Smooth muscle cell (in vitro differentiated cells): ENCODE results near the gene NOX5. TPM values are rescaled to one million over a fixed set of nuclear protein-coding genes. Genes with fewer than 3 reads are reported as not detected.

ENCODE experiments used
- DNase-seq: peaks from one replicate; lab custom pipeline; 2025; ENCODE audit not compliant: unreplicated experiment; lab: John Stamatoyannopoulos, UW
- H2AFZ ChIP-seq: fragments of 200-600 bp; sonication (generic); 2 replicates; pipeline ENCODE4 v1.6.0; 2016; ENCODE audit warnings: antibody characterized with exemption, low read depth, mild to moderate bottlenecking
- H3F3A ChIP-seq: fragments of 200-600 bp; sonication (generic); 2 replicates; pipeline ENCODE4 v1.6.0; 2017; ENCODE audit warnings: antibody characterized with exemption, low read depth
- H3K27ac ChIP-seq: fragments of 200-600 bp; sonication (generic); 2 replicates; pipeline ENCODE4 v1.5.1; 2016; ENCODE audit warnings: low read depth, mild to moderate bottlenecking
- H3K27me3 ChIP-seq: fragments of 200-600 bp; sonication (generic); 2 replicates; pipeline ENCODE4 v1.6.1; 2016; ENCODE audit warnings: low read depth, mild to moderate bottlenecking
- H3K36me3 ChIP-seq: fragments of 200-600 bp; sonication (generic); 2 replicates; pipeline ENCODE4 v1.5.1; 2016; ENCODE audit warnings: low read depth
- H3K4me1 ChIP-seq: fragments of 200-600 bp; sonication (generic); 2 replicates; pipeline ENCODE4 v1.5.1; 2016; ENCODE audit warnings: low read depth
- H3K4me2 ChIP-seq: fragments of 200-600 bp; sonication (generic); 2 replicates; pipeline ENCODE4 v1.6.0; 2016; ENCODE audit warnings: mild to moderate bottlenecking
- H3K4me3 ChIP-seq: fragments of 200-600 bp; sonication (generic); 2 replicates; pipeline ENCODE4 v1.5.1; 2016; ENCODE audit warnings: mild to moderate bottlenecking
- H3K79me2 ChIP-seq: fragments of 200-600 bp; sonication (generic); 2 replicates; pipeline ENCODE4 v1.6.0; 2016; ENCODE audit warnings: low read depth, mild to moderate bottlenecking
- H3K9ac ChIP-seq: fragments of 200-600 bp; sonication (generic); 2 replicates; pipeline ENCODE4 v1.6.0; 2016; ENCODE audit warnings: low read depth
- H3K9me3 ChIP-seq: fragments of 200-600 bp; sonication (generic); replicated peaks from 2 replicates; pipeline ENCODE4 v1.5.1; 2016; ENCODE audit warnings: low read depth
- H4K20me1 ChIP-seq: fragments of 200-600 bp; sonication (generic); 2 replicates; pipeline ENCODE4 v1.6.0; 2016; ENCODE audit warnings: low read depth
- WGBS: methylation state at CpG from one replicate; pipeline ENCODE4 v1.1.7; 2016; ENCODE audit warnings: low lambda C conversion rate; 5-methylcytosine and 5-hydroxymethylcytosine counted together
- polyA plus RNA-seq: library from polyadenylated mRNA; unstranded; fragments of >200 nt; fragmentation: Nextera tagmentation; extraction: Ambion mirVana; gene quantifications from 2 replicates; pipeline ENCODE4 v1.2.1, GENCODE V29; 2016
- total RNA-seq: library from RNA; depleted of rRNA; stranded (reverse); fragments of >200 nt; gene quantifications from 2 replicates; pipeline ENCODE4 v1.2.3, GENCODE V29; 2014
- TF ChIP-seq, protein P1 (sequence below): fragments of 200-600 bp; sonication (generic); IDR thresholded peaks from 2 replicates; pipeline ENCODE4 v1.5.1; 2017; ENCODE audit warnings: borderline replicate concordance, mild to moderate bottlenecking, antibody characterized with exemption; ENCODE audit not compliant: insufficient read depth, poor library complexity, severe bottlenecking

The NOX5 gene
- total and polyA plus RNA-seq, 2 experiments from 2014 or later = 0.16 to 0.22 TPM

GRCh38 chr15:69034352-69034751 is 19.9 kb downstream of the NOX5 start:
- Histone ChIP-seq H3K4me1 (peaks cover 10% of the 10 kb centered on the region), H3F3A (no peaks in the 10 kb centered on the region), H3K9ac (no peak overlapping the region), H3K4me3 (no peak overlapping the region), H3K9me3 (no peaks in the 10 kb centered on the region), H3K27me3 (no peaks in the 10 kb centered on the region), H3K36me3 (no peaks in the 10 kb centered on the region), H4K20me1 (no peaks in the 10 kb centered on the region), H3K27ac (peak overlapping the region; percentile 81), H2AFZ (no peak overlapping the region), H3K79me2 (no peaks in the 10 kb centered on the region), H3K4me2 (peak overlapping the region; percentile 38)
- WGBS = 10% methylated on average over 4 of the region's 4 CpGs
- TF ChIP-seq, protein P1, sequence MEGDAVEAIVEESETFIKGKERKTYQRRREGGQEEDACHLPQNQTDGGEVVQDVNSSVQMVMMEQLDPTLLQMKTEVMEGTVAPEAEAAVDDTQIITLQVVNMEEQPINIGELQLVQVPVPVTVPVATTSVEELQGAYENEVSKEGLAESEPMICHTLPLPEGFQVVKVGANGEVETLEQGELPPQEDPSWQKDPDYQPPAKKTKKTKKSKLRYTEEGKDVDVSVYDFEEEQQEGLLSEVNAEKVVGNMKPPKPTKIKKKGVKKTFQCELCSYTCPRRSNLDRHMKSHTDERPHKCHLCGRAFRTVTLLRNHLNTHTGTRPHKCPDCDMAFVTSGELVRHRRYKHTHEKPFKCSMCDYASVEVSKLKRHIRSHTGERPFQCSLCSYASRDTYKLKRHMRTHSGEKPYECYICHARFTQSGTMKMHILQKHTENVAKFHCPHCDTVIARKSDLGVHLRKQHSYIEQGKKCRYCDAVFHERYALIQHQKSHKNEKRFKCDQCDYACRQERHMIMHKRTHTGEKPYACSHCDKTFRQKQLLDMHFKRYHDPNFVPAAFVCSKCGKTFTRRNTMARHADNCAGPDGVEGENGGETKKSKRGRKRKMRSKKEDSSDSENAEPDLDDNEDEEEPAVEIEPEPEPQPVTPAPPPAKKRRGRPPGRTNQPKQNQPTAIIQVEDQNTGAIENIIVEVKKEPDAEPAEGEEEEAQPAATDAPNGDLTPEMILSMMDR = no peak
- no peak for DNase-seq

GRCh38 chr15:69035205-69035917 is 20.9 kb downstream of the NOX5 start:
- 64% methylated on average over 16 of the region's 16 CpGs for WGBS
- DNase-seq = no peak
- TF ChIP-seq, protein P1 = peak; percentile 32

GRCh38 chr15:69035918-69036258 is 21.4 kb downstream of the NOX5 start:
- H3K27ac ChIP-seq = no peak overlapping the region
- no peaks in the 10 kb centered on the region for H3K27me3 ChIP-seq
- H3K9me3 ChIP-seq = no peaks in the 10 kb centered on the region
- no peak overlapping the region for H3K9ac ChIP-seq
- H3K4me2 ChIP-seq = no peak overlapping the region
- H3K4me3 ChIP-seq = no peak overlapping the region
- TF ChIP-seq, protein P1 = no peak
- peaks cover 10% of the 10 kb centered on the region for H3K4me1 ChIP-seq
- H4K20me1 ChIP-seq = no peaks in the 10 kb centered on the region
- no peaks in the 10 kb centered on the region for H3F3A ChIP-seq
- no peak for DNase-seq
- H3K79me2 ChIP-seq = no peaks in the 10 kb centered on the region
- H3K36me3 ChIP-seq = no peaks in the 10 kb centered on the region
- H2AFZ ChIP-seq = no peak overlapping the region
- 54% methylated on average over 1 of the region's 1 CpG for WGBS

More at GRCh38 chr15:69035205-69035917, 20.9 kb downstream of the NOX5 start:
- H3K79me2 ChIP-seq = no peaks in the 10 kb centered on the region
- H3K4me3 ChIP-seq = no peak overlapping the region
- no peak overlapping the region for H3K9ac ChIP-seq
- peak overlapping the region; percentile 38 for H3K4me2 ChIP-seq
- H3K9me3 ChIP-seq = no peaks in the 10 kb centered on the region
- H3K27me3 ChIP-seq = no peaks in the 10 kb centered on the region
- H4K20me1 ChIP-seq = no peaks in the 10 kb centered on the region
- H3F3A ChIP-seq = no peaks in the 10 kb centered on the region
- no peaks in the 10 kb centered on the region for H3K36me3 ChIP-seq
- peaks cover 10% of the 10 kb centered on the region for H3K4me1 ChIP-seq
- no peak overlapping the region for H2AFZ ChIP-seq
- peak overlapping the region; percentile 81 for H3K27ac ChIP-seq

DNA sequence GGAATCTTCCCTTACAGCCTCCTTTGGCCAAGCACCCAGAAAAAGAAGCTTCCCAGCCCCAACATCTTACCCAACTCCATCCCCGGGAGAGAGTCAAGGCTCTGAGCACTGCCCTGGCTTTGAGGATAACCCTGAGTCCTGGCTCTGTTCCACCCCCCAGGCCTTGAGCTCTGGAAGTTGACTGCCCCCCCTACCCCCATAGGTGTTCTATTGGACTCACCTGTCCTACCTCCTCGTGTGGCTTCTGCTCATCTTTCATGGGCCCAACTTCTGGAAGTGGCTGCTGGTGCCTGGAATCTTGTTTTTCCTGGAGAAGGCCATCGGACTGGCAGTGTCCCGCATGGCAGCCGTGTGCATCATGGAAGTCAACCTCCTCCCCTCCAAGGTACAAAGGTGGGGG is 22.3 kb downstream of the NOX5 start:
- Histone ChIP-seq H3K79me2 (no peaks in the 10 kb centered on the region), H3K4me1 (peaks cover 10% of the 10 kb centered on the region)
- 94% methylated on average over 5 of the region's 5 CpGs for WGBS

More for the DNA sequence above, 22.3 kb downstream of the NOX5 start:
- H4K20me1 ChIP-seq = no peaks in the 10 kb centered on the region
- H3K9ac ChIP-seq = no peak overlapping the region
- no peak overlapping the region for H3K4me3 ChIP-seq
- H3K27ac ChIP-seq = no peak overlapping the region
- no peaks in the 10 kb centered on the region for H3K9me3 ChIP-seq
- no peak overlapping the region for H3K4me2 ChIP-seq
- H3F3A ChIP-seq = no peaks in the 10 kb centered on the region
- TF ChIP-seq, protein P1 = no peak
- DNase-seq = no peak
- H2AFZ ChIP-seq = no peak overlapping the region
- no peaks in the 10 kb centered on the region for H3K36me3 ChIP-seq
- no peaks in the 10 kb centered on the region for H3K27me3 ChIP-seq
